NCI-H510A (cell line): ENCODE data around the gene EDRF1.
A peak's percentile ranks its signal among the peaks of the same experiment; 100 is the strongest.

Experiments
- DNase-seq: peaks from one replicate; lab custom pipeline; 2025; lab: John Stamatoyannopoulos, UW

Gene EDRF1

DNA sequence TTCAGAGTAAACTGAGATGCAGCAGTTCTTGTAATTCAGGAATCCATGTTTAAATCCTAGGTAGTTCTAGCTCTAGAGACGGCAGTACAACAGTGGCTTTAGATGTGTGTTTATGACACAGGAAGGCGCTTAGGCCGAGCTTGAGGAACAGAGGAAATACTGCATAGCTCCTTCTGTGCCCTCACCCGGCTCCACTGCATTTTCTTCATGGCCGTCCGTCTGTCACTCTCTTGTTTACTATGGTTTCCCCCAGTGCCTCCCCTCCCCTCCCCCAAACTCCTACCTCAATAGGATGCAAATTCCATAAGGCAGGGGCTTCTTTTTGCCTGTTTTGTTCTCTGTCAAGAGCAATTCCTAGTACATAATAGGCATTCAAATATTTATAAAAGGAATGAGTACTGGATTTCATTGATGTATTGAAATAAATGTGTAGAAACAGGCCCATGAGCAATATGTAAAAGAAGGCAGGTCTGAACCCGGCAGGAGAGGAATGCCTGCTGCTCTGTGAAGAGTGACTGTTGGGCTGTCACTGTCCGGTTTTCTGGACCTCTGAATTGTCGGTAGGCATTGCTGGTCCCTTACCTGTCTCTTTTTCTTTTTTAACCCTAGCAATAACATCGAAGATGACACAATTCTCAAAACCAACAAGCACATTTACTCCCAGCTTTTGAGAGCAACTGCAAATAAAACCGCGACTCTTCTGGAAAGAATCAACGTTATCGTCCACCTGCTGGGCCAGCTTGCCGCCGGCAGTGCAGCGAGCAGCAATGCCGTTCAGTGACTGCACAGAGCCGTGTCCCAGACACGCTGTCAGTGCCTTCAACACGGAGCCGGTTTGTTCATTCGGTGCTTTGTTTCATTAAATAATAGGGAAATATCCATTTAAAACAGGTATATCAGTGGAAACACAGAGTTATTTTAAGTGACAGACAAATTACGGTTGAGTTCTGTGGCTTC lies 43.5 kb downstream of the EDRF1 start:
- DNase-seq = no peak

DNA sequence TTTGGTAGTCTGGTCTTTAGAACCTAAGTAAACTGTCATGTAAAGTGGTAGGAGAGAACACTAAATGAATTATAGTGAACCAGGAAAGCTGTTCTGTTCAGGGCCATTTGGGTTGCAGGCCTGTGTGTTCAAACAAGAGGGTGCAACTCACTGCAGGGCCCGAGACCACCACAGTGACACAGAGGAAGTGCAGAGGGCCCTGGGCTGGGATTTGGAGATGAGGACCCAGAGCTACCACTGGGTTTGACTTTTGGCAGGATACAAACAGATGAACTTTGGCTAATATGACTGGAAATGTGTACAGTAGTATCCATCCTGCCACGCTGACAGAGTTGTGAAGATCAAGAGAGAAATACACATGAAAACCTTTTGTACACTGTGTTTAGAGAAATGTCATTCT lies 46.3 kb downstream of the EDRF1 start:
- DNase-seq = no peak

DNA sequence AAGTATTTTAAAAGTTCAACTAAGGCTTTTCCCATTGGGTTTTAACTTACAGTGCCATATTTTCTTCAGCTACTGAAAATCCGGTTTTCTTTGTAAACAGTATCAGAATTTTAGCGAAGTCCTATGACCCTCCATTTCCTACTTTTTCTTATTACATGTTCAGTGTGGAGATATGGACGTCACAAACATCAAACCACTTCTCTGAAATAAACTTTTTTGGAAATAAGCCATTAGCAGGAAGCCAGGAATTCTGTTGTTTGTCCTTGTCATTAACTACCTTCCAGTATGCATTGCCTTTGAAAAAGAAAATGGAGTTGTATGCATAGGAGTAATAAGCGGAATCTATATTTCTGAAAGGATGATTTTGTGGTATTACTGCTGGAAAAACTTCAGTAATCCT lies 47.0 kb downstream of the EDRF1 start:
- DNase-seq = no peak

- peak; percentile 2 for DNase-seq
These were observed 48.8 kb downstream of the EDRF1 start for GRCh38 chr10:125768219-125768855.

GRCh38 chr10:125769175-125769574 lies 49.7 kb downstream of the EDRF1 start:
- no peak for DNase-seq

- no peak for DNase-seq
These were observed 51.3 kb downstream of the EDRF1 start for GRCh38 chr10:125770844-125771243.

- no peak for DNase-seq
These were observed 52.8 kb downstream of the EDRF1 start for GRCh38 chr10:125772112-125772863.

GRCh38 chr10:125772864-125773180 lies 53.3 kb downstream of the EDRF1 start:
- DNase-seq = no peak

GRCh38 chr10:125773687-125774543 lies 54.4 kb downstream of the EDRF1 start:
- DNase-seq = no peak

DNA sequence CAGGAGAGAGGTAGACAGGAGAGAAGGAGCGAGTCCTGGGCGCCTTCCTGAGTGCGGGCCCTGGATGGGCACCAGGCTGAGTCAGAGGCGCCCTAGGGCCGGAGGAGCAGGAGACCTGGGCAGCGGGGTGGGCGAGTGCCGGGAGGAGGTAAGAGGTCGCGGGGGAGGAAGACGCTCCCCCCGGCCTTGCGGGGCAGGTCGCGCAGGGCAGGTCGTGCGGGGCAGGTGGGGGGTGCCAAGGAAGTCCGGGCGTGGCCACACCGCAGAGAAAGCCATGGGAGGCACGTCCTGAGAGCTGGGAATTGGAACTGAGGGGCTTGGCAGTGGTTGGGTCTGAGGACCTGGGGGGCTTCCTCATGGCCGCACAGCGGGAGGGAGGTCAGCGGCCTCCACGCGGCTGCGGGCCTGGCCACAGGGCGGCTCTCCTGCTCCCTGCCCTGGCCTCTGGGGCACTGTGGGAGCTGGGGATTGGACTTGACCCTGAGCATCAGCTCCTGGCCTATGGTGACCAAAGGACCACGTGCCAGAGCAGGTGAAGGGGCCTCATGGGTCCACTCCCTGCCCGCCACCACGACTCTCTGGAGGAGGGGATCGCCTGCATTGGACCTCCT lies 55.2 kb downstream of the EDRF1 start:
- no peak for DNase-seq

- no peak for DNase-seq
These were observed 56.1 kb downstream of the EDRF1 start, which contains the start of gene MMP21 for GRCh38 chr10:125775491-125776106. MMP21 (minus strand) TSS chr10:125775821; CDS start chr10:125775821, 0 bp downstream.

DNA sequence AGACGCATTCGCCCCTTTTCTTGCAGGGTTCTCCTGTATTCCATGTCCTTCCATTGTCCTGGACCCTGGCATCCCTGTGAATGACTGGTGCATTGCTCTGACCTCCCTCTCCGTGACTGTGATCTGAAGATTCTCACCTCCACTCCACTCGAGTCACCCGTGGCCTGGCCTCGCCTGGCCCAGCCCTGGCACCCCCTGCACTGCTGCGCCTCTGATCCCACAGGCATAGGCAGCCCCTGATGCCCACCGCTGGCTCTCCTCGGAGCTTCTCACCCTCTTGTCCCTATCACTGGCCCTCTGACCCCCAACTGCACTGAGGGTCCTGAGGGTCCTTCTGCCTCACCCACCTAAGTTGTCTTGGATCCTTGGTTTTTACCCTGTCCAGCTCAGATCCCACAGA lies 58.3 kb downstream of the EDRF1 start:
- DNase-seq = no peak

DNA sequence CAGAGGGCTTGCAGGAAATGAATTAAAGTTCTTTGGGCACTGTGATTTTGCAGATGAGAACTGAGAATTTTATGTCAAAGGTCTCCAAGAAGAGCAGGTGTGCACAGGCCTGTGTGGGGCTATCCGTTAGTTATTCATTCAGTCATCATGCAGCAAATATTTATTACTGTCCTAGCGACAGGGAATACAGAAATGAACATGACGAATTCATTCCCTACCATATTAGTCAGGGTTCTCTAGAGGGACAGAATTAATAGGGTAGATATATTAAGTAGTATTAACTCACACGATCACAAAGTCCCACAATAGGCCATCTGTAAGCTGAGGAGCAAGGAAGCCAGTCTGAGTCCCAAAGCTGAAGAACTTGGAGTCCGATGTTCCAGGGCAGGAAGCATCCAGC lies 59.0 kb downstream of the EDRF1 start:
- DNase-seq = no peak

- DNase-seq = no peak
These were observed 60.2 kb downstream of the EDRF1 start for GRCh38 chr10:125779403-125780327.

DNA sequence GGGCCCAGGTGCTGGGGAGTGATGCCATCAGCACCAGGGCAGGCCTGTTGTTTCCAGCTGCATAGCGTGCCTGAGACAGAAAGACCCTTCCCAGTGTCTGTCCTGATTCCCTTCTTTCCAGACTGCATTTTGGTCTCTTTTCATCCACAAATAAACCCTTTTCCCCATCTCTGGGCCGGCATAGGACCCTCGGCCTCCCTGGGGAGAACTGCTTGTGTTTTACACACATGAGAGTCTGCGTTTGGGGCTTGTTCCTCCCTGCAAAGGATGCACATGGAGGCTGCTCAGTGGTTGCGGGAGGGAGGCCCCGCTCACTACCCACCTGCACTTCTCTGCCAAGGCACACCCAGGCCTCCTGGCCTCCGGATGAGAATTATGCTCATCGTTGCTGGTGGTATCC lies 61.9 kb downstream of the EDRF1 start:
- no peak for DNase-seq

- no peak for DNase-seq
These were observed 62.5 kb downstream of the EDRF1 start for GRCh38 chr10:125782054-125782453.

GRCh38 chr10:125782616-125783015 lies 63.1 kb downstream of the EDRF1 start:
- DNase-seq = no peak

GRCh38 chr10:125783408-125783807 lies 63.9 kb downstream of the EDRF1 start:
- DNase-seq = no peak

DNA sequence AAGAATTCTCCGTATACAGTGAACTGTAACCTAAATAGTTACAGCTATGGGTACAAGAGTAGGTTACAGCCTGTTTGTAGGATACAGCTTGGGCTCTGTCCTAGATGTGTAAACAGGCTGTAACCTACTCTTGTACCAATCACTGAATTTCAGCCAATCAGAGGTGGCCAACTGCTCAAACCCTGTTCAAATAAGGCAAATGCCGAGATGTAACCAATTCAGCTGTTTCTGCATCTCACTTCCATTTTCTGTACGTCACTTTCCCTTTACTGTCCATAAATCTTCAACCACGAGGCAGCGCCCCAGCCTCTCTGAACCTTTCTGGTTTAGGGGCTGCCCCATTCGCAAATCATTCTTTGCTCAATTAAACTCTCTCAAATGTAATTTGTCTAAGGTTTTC lies 64.4 kb downstream of the EDRF1 start:
- no peak for DNase-seq

DNA sequence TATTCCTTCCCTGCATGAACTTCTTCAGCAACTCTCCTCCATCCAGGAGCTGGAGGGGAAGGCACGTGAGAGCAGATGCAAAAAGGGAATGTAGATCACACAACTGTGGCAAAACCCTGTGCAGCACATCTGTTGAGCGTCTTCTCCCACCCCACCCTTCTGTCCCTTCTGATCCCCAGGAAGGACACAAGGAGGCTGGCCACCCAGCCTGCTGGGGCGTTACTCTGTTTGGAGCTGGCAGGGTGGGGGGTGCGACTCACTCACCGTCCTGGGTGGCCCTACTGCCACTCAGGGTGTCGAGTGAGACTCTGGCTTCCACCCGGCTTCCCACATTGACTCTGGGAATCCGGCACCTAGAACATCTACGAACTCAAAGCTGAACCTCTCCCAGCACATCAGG lies 66.3 kb downstream of the EDRF1 start:
- no peak for DNase-seq
